Right cardiac atrium (tissue), 5 donors: ENCODE results near the gene WBP2NL. TPM values are rescaled to one million over a fixed set of nuclear protein-coding genes. Genes with fewer than 3 reads are reported as not detected.

Experiments
- ATAC-seq, 2 donors: fragments of 200-7000 bp; cut with Tn5 transposase; one replicate each; pipeline versions ENCODE4 v1.8.0 to v1.9.1; 2020; ENCODE audit warnings: moderate library complexity in 2 of 2, mild to moderate bottlenecking in 1 of 2
- DNase-seq, 3 donors: peaks; one replicate each; pipeline ENCODE4 v3.0.0-alpha.2; 2020
- H3K27ac ChIP-seq: one replicate; pipeline ENCODE4 v1.5.1; 2013; ENCODE audit warnings: mild to moderate bottlenecking, low read length, control low read depth, moderate library complexity
- H3K27me3 ChIP-seq: one replicate; pipeline ENCODE4 v1.6.1; 2013; ENCODE audit not compliant: control insufficient read depth, insufficient read depth
- H3K4me1 ChIP-seq: one replicate; pipeline ENCODE4 v1.6.1; 2013; ENCODE audit warnings: low read length; ENCODE audit not compliant: control insufficient read depth, insufficient read depth
- H3K4me3 ChIP-seq: one replicate; pipeline ENCODE4 v1.5.1; 2013; ENCODE audit warnings: low read length, control low read depth
- H3K9me3 ChIP-seq: one replicate; pipeline ENCODE4 v1.6.1; 2013; ENCODE audit warnings: low read length; ENCODE audit not compliant: control insufficient read depth
- WGBS: extraction: QIAGEN DNeasy Blood & Tissue Kit; methylation state at CpG from one replicate; pipeline ENCODE4 v1.1.7; 2013; 5-methylcytosine and 5-hydroxymethylcytosine counted together
- intact Hi-C, 4 donors: fragments of 100-400 bp; cut with DNase I; formaldehyde crosslinking; loops; one replicate each; pipeline versions ENCODE4 v1.11.0 to v1.14.0; 2022 to 2023
- polyA plus RNA-seq: library from polyadenylated mRNA; stranded (reverse); fragments of 200-250 nt; gene quantifications from one replicate; pipeline ENCODE4 v1.2.3, GENCODE V29; 2013
- total RNA-seq, 4 donors: library from RNA; stranded (reverse); fragmentation: NEBNext Ultra II Directional; extraction: Animal tissue kit (Norgen Biotek cat#: 25700); gene quantifications; one replicate each; pipeline ENCODE4 v1.2.1, GENCODE V29; 2021
- donor health status: healthy with polysubstance abuse.
- donor health status: DM: no; HTN: yes; CAD: no.
- donor health status: DM: no; HTN: no; CAD: no.
- donor health status: DM: no; HTN: yes; CAD: no; lungs with severe emphysema.
- donor health status: DM: yes; HTN: yes; CAD: no.

WBP2NL gene
- total and polyA plus RNA-seq, 5 donors = 0.20 to 0.59 (median 0.50) TPM

DNA sequence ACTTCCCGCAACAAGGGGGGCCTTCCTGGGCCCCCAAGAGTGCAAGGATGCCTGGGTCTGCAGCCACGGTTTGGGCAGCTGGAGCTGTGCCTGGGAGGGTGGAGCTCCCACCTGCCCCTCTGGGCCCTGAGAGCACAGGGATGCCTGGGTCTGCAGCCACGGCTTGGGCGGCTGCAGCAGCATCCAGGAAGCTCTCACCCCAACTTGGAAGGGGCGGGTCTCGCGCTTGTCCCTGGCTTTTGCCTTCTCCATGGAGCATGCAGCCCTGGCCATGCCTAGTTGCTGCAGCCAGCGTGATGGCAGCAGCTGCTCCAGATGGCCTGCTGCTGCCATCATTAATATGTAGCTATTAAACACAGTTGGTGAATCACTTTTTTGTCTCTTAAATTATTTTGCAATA lies 36.7 kb downstream of the WBP2NL start:
- H3K27me3 ChIP-seq = no peaks in the 10 kb centered on the region
- intact Hi-C loops = no loop called here
- H3K4me3 ChIP-seq = no peak overlapping the region
- no peaks in the 10 kb centered on the region for H3K9me3 ChIP-seq
- WGBS = 88% methylated on average over 8 of the region's 8 CpGs
- ATAC-seq = no peak
- no peaks in the 10 kb centered on the region for H3K4me1 ChIP-seq
- no peak for DNase-seq
- H3K27ac ChIP-seq = no peak overlapping the region

DNA sequence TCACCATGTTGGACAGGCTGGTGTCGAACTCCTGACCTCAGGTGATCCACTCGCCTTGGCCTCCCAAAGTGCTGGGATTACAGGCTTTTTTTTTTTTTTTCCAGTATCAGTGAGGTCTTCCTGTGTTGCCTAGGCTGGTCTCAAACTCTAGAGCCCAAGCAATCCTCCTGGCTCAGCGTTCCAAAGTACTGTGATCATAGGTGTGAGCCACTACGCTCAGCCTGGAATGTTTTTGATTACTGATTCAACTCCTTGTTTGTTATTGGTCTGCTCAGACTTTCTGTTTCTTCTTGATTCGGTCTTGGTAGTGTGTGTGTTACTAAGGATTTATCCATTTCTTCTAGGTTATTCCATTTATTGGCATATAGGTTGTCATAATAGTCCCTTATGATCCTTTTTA lies 40.7 kb downstream of the WBP2NL start:
- no peaks in the 10 kb centered on the region for H3K9me3 ChIP-seq
- H3K4me1 ChIP-seq = no peaks in the 10 kb centered on the region
- WGBS = 94% methylated on average over 5 of the region's 5 CpGs
- intact Hi-C loops = no loop called here
- DNase-seq = no peak
- no peak for ATAC-seq
- H3K27me3 ChIP-seq = no peaks in the 10 kb centered on the region
- no peak overlapping the region for H3K4me3 ChIP-seq
- H3K27ac ChIP-seq = no peak overlapping the region

- Histone ChIP-seq H3K27me3 (no peaks in the 10 kb centered on the region), H3K9me3 (no peaks in the 10 kb centered on the region), H3K27ac (no peak overlapping the region), H3K4me3 (no peak overlapping the region), H3K4me1 (no peaks in the 10 kb centered on the region)
- ATAC-seq = no peak
- no peak for DNase-seq
- intact Hi-C loops = no loop called here
Observed at GRCh38 chr22:42041784-42042183, 43.2 kb downstream of the WBP2NL start.

GRCh38 chr22:42050641-42051180 lies 52.1 kb downstream of the WBP2NL start:
- H3K27me3 ChIP-seq = no peaks in the 10 kb centered on the region
- no peak for DNase-seq
- no peaks in the 10 kb centered on the region for H3K4me1 ChIP-seq
- intact Hi-C loops = no loop called here
- no peak for ATAC-seq
- H3K27ac ChIP-seq = no peak overlapping the region
- 61% methylated on average over 2 of the region's 2 CpGs for WGBS
- H3K4me3 ChIP-seq = no peak overlapping the region
- no peaks in the 10 kb centered on the region for H3K9me3 ChIP-seq

- no peak overlapping the region for H3K4me3 ChIP-seq
- no peaks in the 10 kb centered on the region for H3K27me3 ChIP-seq
- H3K27ac ChIP-seq = no peak overlapping the region
- no peaks in the 10 kb centered on the region for H3K4me1 ChIP-seq
- 82% methylated on average over 3 of the region's 3 CpGs for WGBS
- intact Hi-C loops = no loop called here
- DNase-seq = no peak
- H3K9me3 ChIP-seq = no peaks in the 10 kb centered on the region
- no peak for ATAC-seq
Observed at GRCh38 chr22:42052765-42053164, 54.2 kb downstream of the WBP2NL start.

- intact Hi-C loops = no loop called here
- H3K4me3 ChIP-seq = no peak overlapping the region
- H3K27me3 ChIP-seq = no peaks in the 10 kb centered on the region
- 99% methylated on average over 1 of the region's 1 CpG for WGBS
- H3K4me1 ChIP-seq = no peaks in the 10 kb centered on the region
- no peak overlapping the region for H3K27ac ChIP-seq
- no peaks in the 10 kb centered on the region for H3K9me3 ChIP-seq
- no peak for DNase-seq
- ATAC-seq = no peak
Observed at GRCh38 chr22:42056757-42057511, 58.3 kb downstream of the WBP2NL start.

- intact Hi-C loops = no loop called here
- Histone ChIP-seq H3K27me3 (no peaks in the 10 kb centered on the region), H3K4me1 (no peaks in the 10 kb centered on the region), H3K4me3 (no peak overlapping the region), H3K27ac (no peak overlapping the region), H3K9me3 (no peaks in the 10 kb centered on the region)
- DNase-seq (no peak), ATAC-seq (no peak)
- WGBS = 97% methylated on average over 5 of the region's 5 CpGs
Observed at GRCh38 chr22:42060489-42060888, 61.9 kb downstream of the WBP2NL start.

DNA sequence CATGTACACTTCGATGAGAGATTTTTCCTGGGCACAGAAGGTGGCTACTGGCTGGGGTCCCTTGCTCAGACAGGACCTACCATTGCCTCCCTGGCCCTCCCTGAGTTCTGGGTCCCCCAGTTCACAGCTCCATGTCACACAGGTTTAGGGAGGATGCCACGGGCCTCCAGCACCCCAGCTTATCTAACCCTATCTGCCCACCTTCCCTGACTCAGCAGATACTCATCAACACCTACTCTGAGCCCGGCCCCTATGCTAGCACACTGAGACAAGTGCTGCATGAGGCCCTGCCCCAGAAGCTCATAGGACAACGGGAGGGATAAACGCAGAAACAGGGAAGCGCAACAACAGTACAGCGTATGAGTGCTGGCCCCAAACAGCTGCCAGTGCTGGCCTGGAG lies 62.5 kb downstream of the WBP2NL start:
- intact Hi-C loops = no loop called here
- no peak overlapping the region for H3K27ac ChIP-seq
- DNase-seq = no peak
- ATAC-seq = no peak
- H3K9me3 ChIP-seq = no peaks in the 10 kb centered on the region
- no peak overlapping the region for H3K4me3 ChIP-seq
- WGBS = 93% methylated on average over 7 of the region's 7 CpGs
- H3K4me1 ChIP-seq = no peaks in the 10 kb centered on the region
- H3K27me3 ChIP-seq = no peaks in the 10 kb centered on the region

DNA sequence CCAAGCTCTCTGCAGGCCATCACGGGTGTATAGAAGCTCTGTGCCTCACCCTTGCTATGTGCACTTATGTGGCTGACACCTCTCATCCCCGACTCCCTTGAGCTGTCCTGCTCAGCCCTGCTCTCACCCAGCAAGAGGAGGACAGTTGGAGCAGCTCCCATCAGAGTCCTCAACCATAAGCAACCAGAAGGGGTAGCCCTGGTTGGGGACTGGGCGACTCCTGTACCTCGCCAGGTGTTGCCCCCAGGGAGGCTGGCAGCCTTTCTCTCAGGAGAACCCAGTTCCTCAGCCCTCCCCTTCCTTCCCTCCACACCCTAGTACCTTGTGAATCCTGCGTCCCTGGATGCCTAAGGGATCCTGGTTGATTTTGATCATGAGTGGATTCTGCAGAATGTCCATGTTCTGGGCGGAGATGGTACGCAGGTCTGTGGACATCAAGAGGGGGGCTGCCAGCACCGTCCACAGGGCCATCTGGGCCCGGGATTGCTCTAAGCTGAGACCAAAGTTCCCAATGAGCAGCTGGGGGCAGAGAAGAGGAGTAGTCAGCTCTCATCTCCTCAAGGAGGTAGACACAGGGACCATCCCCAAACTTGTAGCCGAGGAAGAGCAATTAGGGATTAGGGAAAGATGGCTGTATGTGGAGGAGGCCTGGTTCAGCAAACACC lies 64.0 kb downstream of the WBP2NL start:
- 93% methylated on average over 10 of the region's 10 CpGs for WGBS
- no peak overlapping the region for H3K27ac ChIP-seq
- no peak for DNase-seq
- intact Hi-C loops = no loop called here
- ATAC-seq = no peak
- no peaks in the 10 kb centered on the region for H3K27me3 ChIP-seq
- no peaks in the 10 kb centered on the region for H3K4me1 ChIP-seq
- no peaks in the 10 kb centered on the region for H3K9me3 ChIP-seq
- no peak overlapping the region for H3K4me3 ChIP-seq

DNA sequence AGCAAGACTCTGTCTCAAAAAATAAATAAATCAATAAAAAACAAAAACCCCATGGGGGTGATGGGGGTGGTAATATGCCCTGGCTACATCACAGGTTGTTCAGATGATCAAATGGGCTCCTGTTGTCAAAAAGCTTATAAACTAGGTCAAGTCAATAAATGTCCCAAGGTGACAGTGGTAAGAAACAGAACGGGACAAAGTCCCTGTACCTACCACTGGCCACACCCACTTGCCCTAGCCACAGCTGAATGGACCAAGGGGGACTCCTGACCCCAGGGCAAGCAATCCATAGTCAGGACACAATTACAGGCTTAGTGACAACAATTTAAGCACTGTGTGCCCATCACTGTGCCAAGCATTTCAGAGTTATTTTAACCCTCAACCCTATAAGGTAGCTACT lies 66.0 kb downstream of the WBP2NL start:
- Histone ChIP-seq H3K4me1 (no peaks in the 10 kb centered on the region), H3K9me3 (no peaks in the 10 kb centered on the region), H3K27me3 (no peaks in the 10 kb centered on the region), H3K27ac (no peak overlapping the region), H3K4me3 (no peak overlapping the region)
- WGBS = 97% methylated on average over 1 of the region's 1 CpG
- intact Hi-C loops = no loop called here
- no peak for ATAC-seq
- DNase-seq = no peak

GRCh38 chr22:42065438-42066125 lies 67.0 kb downstream of the WBP2NL start:
- 87% methylated on average over 13 of the region's 13 CpGs for WGBS
- no peaks in the 10 kb centered on the region for H3K27me3 ChIP-seq
- H3K4me1 ChIP-seq = no peaks in the 10 kb centered on the region
- DNase-seq (no peak), ATAC-seq (no peak)
- no peaks in the 10 kb centered on the region for H3K9me3 ChIP-seq
- H3K27ac ChIP-seq = no peak overlapping the region
- no peak overlapping the region for H3K4me3 ChIP-seq
- intact Hi-C loops = no loop called here
